H9 (cell line): ENCODE data around the gene MYRIP. TPM values are rescaled to one million over a fixed set of nuclear protein-coding genes. Genes with fewer than 3 reads are reported as not detected.

Source experiments
- DNase-seq: peaks from one replicate; pipeline ENCODE4 v3.0.0-alpha.2; 2017
- H2AFZ ChIP-seq: one replicate; pipeline ENCODE4 v1.6.1; 2013; ENCODE audit warnings: mild to moderate bottlenecking, low read length, control low read depth, moderate library complexity
- H2AK5ac ChIP-seq: 2 replicates; pipeline ENCODE4 v1.6.1; 2013; ENCODE audit warnings: low read length, control low read depth, mixed read lengths; ENCODE audit not compliant: insufficient read length
- H2BK120ac ChIP-seq: one replicate; pipeline ENCODE4 v1.6.1; 2013; ENCODE audit warnings: low read depth, mild to moderate bottlenecking, low read length, control low read depth, inconsistent platforms; ENCODE audit not compliant: poor library complexity, severe bottlenecking
- H2BK12ac ChIP-seq: 2 replicates; pipeline ENCODE4 v1.6.1; 2013; ENCODE audit warnings: low read length, control low read depth, mixed read lengths, low read depth; ENCODE audit not compliant: insufficient read length
- H2BK15ac ChIP-seq: 2 replicates; pipeline ENCODE4 v1.6.1; 2013; ENCODE audit warnings: low read depth, low read length, control low read depth
- H2BK20ac ChIP-seq: one replicate; pipeline ENCODE4 v1.6.1; 2013; ENCODE audit warnings: low read depth, mild to moderate bottlenecking, low read length, control low read depth, inconsistent platforms; ENCODE audit not compliant: poor library complexity, severe bottlenecking
- H2BK5ac ChIP-seq: 2 replicates; pipeline ENCODE4 v1.6.1; 2013; ENCODE audit warnings: low read length, control low read depth, mixed read lengths; ENCODE audit not compliant: insufficient read length
- H3K14ac ChIP-seq: 2 replicates; pipeline ENCODE4 v1.6.1; 2013; ENCODE audit warnings: low read length, control low read depth; ENCODE audit not compliant: insufficient read depth
- H3K18ac ChIP-seq: 2 replicates; pipeline ENCODE4 v1.6.1; 2013; ENCODE audit warnings: low read depth, mild to moderate bottlenecking, mixed read lengths, low read length, control low read depth; ENCODE audit not compliant: insufficient read length
- H3K23ac ChIP-seq: 2 replicates; pipeline ENCODE4 v1.6.1; 2013; ENCODE audit warnings: low read length, control low read depth, mixed read lengths, low read depth; ENCODE audit not compliant: insufficient read length
- H3K23me2 ChIP-seq: 2 replicates; pipeline ENCODE4 v1.6.1; 2013; ENCODE audit warnings: low read depth, mild to moderate bottlenecking, mixed read lengths, low read length, control low read depth; ENCODE audit not compliant: insufficient read length, poor library complexity, severe bottlenecking
- H3K27ac ChIP-seq: 2 replicates; pipeline ENCODE4 v1.5.1; 2013; ENCODE audit warnings: low read length, control low read depth, mixed read lengths, low read depth; ENCODE audit not compliant: insufficient read length
- H3K27me3 ChIP-seq: 2 replicates; pipeline ENCODE4 v1.6.1; 2013; ENCODE audit warnings: low read length, control low read depth, inconsistent platforms; ENCODE audit not compliant: insufficient read depth
- H3K4ac ChIP-seq: 2 replicates; pipeline ENCODE4 v1.6.1; 2013; ENCODE audit warnings: low read depth, mild to moderate bottlenecking, control low read depth, inconsistent platforms, low read length, moderate library complexity
- H3K4me1 ChIP-seq: 2 replicates; pipeline ENCODE4 v1.6.1; 2013; ENCODE audit warnings: low read length, control low read depth, inconsistent platforms; ENCODE audit not compliant: insufficient read depth
- H3K4me2 ChIP-seq: 2 replicates; pipeline ENCODE4 v1.6.1; 2013; ENCODE audit warnings: low read length, control low read depth, mixed read lengths; ENCODE audit not compliant: insufficient read length, insufficient read depth
- H3K56ac ChIP-seq: 2 replicates; pipeline ENCODE4 v1.6.1; 2013; ENCODE audit warnings: low read depth, mild to moderate bottlenecking, mixed read lengths, low read length, control low read depth; ENCODE audit not compliant: insufficient read length
- H3K79me1 ChIP-seq: 2 replicates; pipeline ENCODE4 v1.6.1; 2013; ENCODE audit warnings: low read depth, mild to moderate bottlenecking, moderate library complexity, low read length, control low read depth, inconsistent platforms; ENCODE audit not compliant: insufficient read depth, poor library complexity, severe bottlenecking
- H3K79me2 ChIP-seq: 2 replicates; pipeline ENCODE4 v1.6.1; 2013; ENCODE audit warnings: low read length, control low read depth, inconsistent platforms; ENCODE audit not compliant: insufficient read depth
- H3K9ac ChIP-seq: 2 replicates; pipeline ENCODE4 v1.6.1; 2013; ENCODE audit warnings: low read length, control low read depth, mixed read lengths; ENCODE audit not compliant: insufficient read length; ENCODE audit errors: extremely low read depth
- H3K9me3 ChIP-seq: one replicate; pipeline ENCODE4 v1.6.1; 2013; ENCODE audit warnings: low read depth, low read length, inconsistent platforms; ENCODE audit not compliant: control insufficient read depth
- H3T11ph ChIP-seq: one replicate; pipeline ENCODE4 v1.6.1; 2013; ENCODE audit warnings: mild to moderate bottlenecking, low read length, control low read depth, inconsistent platforms
- H4K20me1 ChIP-seq: one replicate; pipeline ENCODE4 v1.6.1; 2013; ENCODE audit not compliant: control insufficient read depth, insufficient read length, insufficient read depth
- H4K5ac ChIP-seq: 2 replicates; pipeline ENCODE4 v1.6.1; 2013; ENCODE audit warnings: low read depth, mild to moderate bottlenecking, mixed read lengths, low read length, control low read depth; ENCODE audit not compliant: insufficient read length
- H4K8ac ChIP-seq: replicated peaks from 2 replicates; pipeline ENCODE4 v1.6.1; 2013; ENCODE audit warnings: low read length, control low read depth, mixed read lengths, low read depth; ENCODE audit not compliant: insufficient read length
- H4K91ac ChIP-seq: 2 replicates; pipeline ENCODE4 v1.6.1; 2013; ENCODE audit warnings: low read depth, mild to moderate bottlenecking, moderate library complexity, mixed read lengths, low read length, control low read depth; ENCODE audit not compliant: insufficient read length
- H3K27ac Mint-ChIP-seq, 3 experiments: 2 replicates in 2 of 3; 3 replicates in 1 of 3; pipeline ENCODE4 v1.8.0; 2020 to 2021; ENCODE audit warnings: mixed read lengths in 3 of 3, mild to moderate bottlenecking in 1 of 3, moderate library complexity in 1 of 3
- H3K27me3 Mint-ChIP-seq: 2 replicates; pipeline ENCODE4 v1.8.0; 2021; ENCODE audit warnings: low read depth, mild to moderate bottlenecking, moderate library complexity, mixed read lengths
- H3K36me3 Mint-ChIP-seq, 3 experiments: 2 replicates in 2 of 3; 3 replicates in 1 of 3; pipeline ENCODE4 v1.8.0; 2020 to 2021; ENCODE audit warnings: low read depth in 3 of 3, mixed read lengths in 3 of 3; ENCODE audit not compliant: insufficient read depth in 1 of 3
- H3K4me1 Mint-ChIP-seq, 2 experiments: 2 replicates each; pipeline ENCODE4 v1.8.0; 2020; ENCODE audit warnings: mixed read lengths in 2 of 2
- H3K4me3 Mint-ChIP-seq, 2 experiments: 2 replicates in 1 of 2; 3 replicates in 1 of 2; pipeline ENCODE4 v1.8.0; 2020 to 2021; ENCODE audit warnings: mild to moderate bottlenecking in 2 of 2, mixed read lengths in 2 of 2, moderate library complexity in 1 of 2
- H3K9me3 Mint-ChIP-seq, 2 experiments: 2 replicates in 1 of 2; 3 replicates in 1 of 2; pipeline ENCODE4 v1.8.0; 2020; ENCODE audit warnings: mild to moderate bottlenecking in 2 of 2, mixed read lengths in 2 of 2, moderate library complexity in 1 of 2
- WGBS: extraction: QIAGEN DNeasy Blood & Tissue Kit; methylation state at CpG from one replicate; pipeline ENCODE4 v1.1.7; 2013; ENCODE audit warnings: missing lambda C conversion rate, low lambda C conversion rate, mixed read lengths; ENCODE audit not compliant: insufficient read length; ENCODE audit errors: extremely low coverage; 5-methylcytosine and 5-hydroxymethylcytosine counted together
- total RNA-seq: library from RNA; stranded (reverse); gene quantifications from 2 replicates; pipeline ENCODE4 v1.2.1, GENCODE V29; 2021
- TF ChIP-seq, protein P1 (sequence below): fragments of 200-600 bp; sonication (generic); conservative IDR thresholded peaks from 3 replicates; pipeline ENCODE4 v1.8.0; 2021; ENCODE audit warnings: antibody characterized with exemption, mild to moderate bottlenecking

MYRIP gene
- total RNA-seq, 1 experiment from 2014 or later, result 1.8 TPM

DNA sequence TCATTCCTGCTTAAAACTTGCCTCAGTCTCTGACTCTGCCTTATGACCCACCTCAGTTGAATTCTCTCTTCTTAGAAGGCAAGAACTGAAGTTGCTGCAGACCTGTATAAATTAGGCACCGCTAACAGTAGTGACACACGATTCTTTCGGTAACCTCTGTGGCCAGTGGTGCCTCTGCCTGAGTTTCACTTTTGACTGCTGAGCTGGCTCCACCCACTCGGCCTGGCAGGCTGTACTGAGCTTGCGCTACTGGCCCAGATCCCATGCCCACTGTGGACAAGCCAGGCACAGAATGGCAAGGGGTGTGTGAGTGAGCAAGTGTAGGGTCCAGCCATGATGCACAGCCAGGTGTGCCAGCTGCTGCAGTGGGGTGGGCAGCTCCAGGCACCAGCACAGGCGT, 481.0 kb downstream of the MYRIP start:
- no peaks in the 10 kb centered on the region for H3K27me3 ChIP-seq
- H2BK12ac ChIP-seq, result no peak overlapping the region
- H3K4me2 ChIP-seq, result no peak overlapping the region
- no CpG with 5 or more reads among the region's 6 CpGs for WGBS
- 0 out of 2 replicates have a peak, but pooled peaks cover 2% of the 10 kb centered on the region for H3K4me1 ChIP-seq
- Mint-ChIP-seq H3K4me3 (no peak overlapping the region), H3K36me3 (no peaks in the 10 kb centered on the region), H3K4me1 (peaks cover 19 to 38% of the 10 kb centered on the region in 2 experiments), H3K9me3 (no peaks in the 10 kb centered on the region), H3K27me3 (no peaks in the 10 kb centered on the region; the same call in 1 of the 2 replicates), H3K27ac (no peak overlapping the region; a peak in 1 of 7 replicates)
- no peak overlapping the region for H4K5ac ChIP-seq
- no peak overlapping the region for H4K91ac ChIP-seq
- H3K9me3 ChIP-seq, result no peaks in the 10 kb centered on the region
- no peak overlapping the region for H2BK5ac ChIP-seq
- no peak overlapping the region for H2BK15ac ChIP-seq
- no peak overlapping the region for H3K56ac ChIP-seq
- no peak overlapping the region for H4K8ac ChIP-seq
- no peak overlapping the region for H3K4ac ChIP-seq
- H3K18ac ChIP-seq, result no peak overlapping the region
- H3K23me2 ChIP-seq, result no peaks in the 10 kb centered on the region
- no peaks in the 10 kb centered on the region for H3K79me2 ChIP-seq
- H3K27ac ChIP-seq, result no peak overlapping the region
- no peak overlapping the region for H2BK120ac ChIP-seq
- no peak overlapping the region for H3T11ph ChIP-seq
- DNase-seq, result peak; percentile 51
- TF ChIP-seq, protein P1, sequence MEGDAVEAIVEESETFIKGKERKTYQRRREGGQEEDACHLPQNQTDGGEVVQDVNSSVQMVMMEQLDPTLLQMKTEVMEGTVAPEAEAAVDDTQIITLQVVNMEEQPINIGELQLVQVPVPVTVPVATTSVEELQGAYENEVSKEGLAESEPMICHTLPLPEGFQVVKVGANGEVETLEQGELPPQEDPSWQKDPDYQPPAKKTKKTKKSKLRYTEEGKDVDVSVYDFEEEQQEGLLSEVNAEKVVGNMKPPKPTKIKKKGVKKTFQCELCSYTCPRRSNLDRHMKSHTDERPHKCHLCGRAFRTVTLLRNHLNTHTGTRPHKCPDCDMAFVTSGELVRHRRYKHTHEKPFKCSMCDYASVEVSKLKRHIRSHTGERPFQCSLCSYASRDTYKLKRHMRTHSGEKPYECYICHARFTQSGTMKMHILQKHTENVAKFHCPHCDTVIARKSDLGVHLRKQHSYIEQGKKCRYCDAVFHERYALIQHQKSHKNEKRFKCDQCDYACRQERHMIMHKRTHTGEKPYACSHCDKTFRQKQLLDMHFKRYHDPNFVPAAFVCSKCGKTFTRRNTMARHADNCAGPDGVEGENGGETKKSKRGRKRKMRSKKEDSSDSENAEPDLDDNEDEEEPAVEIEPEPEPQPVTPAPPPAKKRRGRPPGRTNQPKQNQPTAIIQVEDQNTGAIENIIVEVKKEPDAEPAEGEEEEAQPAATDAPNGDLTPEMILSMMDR, result no peak
- H3K14ac ChIP-seq, result no peak overlapping the region
- no peak overlapping the region for H2AK5ac ChIP-seq
- no peak overlapping the region for H3K9ac ChIP-seq
- no peaks in the 10 kb centered on the region for H3K79me1 ChIP-seq
- no peak overlapping the region for H3K23ac ChIP-seq
- H4K20me1 ChIP-seq, result no peaks in the 10 kb centered on the region
- H2AFZ ChIP-seq, result no peak overlapping the region
- no peak overlapping the region for H2BK20ac ChIP-seq
